ENCODE data around the gene FBXO36.

The FBXO36 gene

DNA sequence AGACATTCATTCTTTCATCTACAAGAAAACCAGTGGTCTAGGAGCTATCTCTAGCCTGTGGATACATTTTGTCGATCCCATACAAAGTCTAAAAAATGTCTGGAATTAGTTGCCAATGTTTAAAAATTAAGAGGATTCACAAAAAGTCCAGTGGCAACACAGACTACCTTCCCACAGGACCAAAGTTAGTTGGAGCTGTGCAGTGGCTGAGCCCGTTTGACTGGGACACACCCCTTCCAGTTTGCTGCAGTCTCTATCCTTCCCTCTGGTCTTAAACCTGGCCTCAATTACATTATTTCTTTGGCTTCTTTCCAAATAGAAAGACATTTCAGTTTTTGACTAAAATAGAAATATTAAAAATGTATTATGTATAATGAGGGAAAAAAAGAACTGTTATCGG is 127.8 kb downstream of the FBXO36 start:
- DNase-seq (ENCODE audit: low read depth), result no peak

DNA sequence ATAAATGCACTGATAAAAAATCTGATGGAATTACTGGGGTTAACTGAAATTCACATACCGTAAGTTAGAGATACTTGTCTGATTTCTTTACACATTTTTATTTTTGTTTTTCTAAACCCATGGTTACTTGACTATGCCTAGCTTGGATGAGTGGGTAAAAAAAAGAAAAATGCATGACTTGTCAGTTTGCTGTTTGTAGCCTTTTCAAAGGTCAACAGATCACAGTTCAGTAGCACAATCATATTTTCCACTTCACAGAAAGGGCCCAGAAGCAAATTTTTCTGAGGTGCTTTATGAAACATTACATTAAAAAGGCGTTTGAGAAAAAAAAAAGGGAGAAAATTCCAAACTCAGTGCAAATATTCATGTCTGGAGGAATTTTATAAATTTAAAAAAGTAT is 130.0 kb downstream of the FBXO36 start:
- no peak for DNase-seq (ENCODE audit: low read depth)

DNA sequence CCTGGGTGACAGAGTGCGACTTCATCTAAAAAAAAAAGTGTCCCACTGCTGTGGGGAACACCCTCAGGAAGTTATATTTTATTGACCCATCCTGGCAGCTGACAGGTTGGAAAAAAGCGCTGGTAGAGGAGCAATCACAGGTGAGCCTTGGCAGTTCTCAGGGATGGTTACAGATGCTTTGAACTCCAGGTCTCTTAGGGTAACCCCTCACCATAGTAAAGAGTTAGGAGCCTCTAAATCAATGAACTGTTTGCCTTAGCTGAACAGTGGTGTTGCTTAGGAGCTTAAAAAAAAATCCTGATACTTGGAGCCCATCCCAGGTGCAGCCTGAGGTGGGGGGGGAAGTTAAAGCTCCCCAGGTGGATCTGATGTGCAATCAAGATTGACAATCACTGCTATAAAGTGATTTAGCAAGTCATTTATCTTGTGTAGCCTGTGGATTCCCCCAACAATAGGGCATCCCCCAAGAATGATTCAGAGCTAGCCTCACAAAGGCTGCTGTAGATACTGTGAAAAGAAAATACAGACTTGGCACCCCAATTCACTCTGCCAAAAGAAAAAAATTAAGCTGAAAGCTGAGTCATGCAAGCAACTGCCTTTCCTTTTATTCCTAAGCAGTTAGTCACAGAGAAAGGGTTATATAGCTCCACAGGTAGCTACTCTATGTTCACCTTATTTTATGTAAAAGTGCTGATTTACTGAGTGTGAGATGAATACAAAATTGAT is 131.6 kb downstream of the FBXO36 start:
- DNase-seq (ENCODE audit: low read depth), result no peak

DNA sequence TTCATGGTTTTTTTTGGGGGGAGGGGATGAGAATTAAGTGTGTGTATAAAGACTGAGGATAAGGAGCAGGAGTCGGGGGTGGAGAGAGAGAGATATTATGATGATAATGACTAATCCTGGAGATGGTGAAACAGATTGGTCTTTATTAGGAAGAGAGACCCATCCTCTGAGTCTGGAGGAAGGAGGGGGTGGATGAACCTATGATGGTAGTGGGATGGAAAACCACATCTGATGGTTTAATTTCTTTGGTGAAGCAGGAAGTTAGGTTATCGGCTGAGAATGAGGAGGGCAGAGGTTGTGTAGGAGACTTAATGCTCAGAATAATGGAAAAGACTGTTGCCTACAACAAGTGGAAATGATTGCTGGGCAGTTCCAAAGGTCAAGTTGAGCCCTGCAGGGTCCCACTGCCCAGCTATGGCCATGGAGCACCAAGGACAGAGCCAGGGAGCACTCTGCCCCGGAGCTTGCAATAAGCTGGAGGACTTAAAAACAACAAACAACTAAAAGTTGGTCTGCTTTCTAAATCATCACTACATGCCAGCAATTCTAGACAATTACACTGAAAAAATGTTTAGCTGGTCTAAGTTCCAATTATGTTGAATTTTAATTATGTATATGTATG is 138.5 kb downstream of the FBXO36 start:
- no peak for DNase-seq (ENCODE audit: low read depth)
